ENCODE measurements around the gene ERGIC3.

Gene ERGIC3

DNA sequence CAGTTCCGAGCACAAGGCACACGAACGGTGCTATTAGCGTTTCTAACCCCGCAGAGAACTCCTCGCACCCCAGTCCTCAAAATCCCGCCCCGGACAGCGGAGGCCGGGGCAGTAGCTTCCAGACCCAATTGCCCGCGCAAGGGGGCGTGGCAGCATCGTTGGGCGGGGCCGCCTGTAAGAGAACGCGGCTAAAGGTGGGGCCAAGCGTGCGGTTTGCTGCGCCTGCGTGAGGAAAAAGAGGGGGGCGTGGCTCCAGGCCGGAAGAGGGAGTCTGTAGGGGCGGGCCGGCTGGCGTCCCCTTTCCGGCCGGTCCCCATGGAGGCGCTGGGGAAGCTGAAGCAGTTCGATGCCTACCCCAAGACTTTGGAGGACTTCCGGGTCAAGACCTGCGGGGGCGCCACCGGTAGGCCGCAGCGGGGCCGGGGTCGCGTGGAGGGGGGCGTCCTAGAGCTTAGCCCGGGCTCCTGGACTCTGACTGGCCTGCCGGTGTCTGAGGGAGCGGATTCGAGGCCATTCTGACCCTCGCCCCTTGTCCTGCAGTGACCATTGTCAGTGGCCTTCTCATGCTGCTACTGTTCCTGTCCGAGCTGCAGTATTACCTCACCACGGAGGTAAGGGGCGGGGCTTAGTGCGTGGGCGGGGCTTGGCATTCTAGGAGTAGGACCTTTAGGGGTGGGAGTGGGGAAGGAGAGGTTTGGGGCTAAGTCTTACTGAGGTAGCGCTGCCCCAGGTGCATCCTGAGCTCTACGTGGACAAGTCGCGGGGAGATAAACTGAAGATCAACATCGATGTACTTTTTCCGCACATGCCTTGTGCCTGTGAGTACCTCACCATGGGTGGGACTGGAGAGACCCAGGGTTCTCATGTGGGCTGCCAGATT lies at the start of gene ERGIC3:
ERGIC3 (plus strand) TSS at position 296 of the 880 bp plus-strand sequence; CDS start at position 316, 20 bp downstream.
- DNase-seq (ENCODE audit: low read depth) = peak; percentile 84
- TF ChIP-seq, protein P1, sequence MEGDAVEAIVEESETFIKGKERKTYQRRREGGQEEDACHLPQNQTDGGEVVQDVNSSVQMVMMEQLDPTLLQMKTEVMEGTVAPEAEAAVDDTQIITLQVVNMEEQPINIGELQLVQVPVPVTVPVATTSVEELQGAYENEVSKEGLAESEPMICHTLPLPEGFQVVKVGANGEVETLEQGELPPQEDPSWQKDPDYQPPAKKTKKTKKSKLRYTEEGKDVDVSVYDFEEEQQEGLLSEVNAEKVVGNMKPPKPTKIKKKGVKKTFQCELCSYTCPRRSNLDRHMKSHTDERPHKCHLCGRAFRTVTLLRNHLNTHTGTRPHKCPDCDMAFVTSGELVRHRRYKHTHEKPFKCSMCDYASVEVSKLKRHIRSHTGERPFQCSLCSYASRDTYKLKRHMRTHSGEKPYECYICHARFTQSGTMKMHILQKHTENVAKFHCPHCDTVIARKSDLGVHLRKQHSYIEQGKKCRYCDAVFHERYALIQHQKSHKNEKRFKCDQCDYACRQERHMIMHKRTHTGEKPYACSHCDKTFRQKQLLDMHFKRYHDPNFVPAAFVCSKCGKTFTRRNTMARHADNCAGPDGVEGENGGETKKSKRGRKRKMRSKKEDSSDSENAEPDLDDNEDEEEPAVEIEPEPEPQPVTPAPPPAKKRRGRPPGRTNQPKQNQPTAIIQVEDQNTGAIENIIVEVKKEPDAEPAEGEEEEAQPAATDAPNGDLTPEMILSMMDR (IDR thresholded peaks at IDR 0.05; ENCODE audit: low read depth, low read length, missing control alignments) = no peak
- peak within 1 kb of the TSS; percentile 90 for H3K4me3 ChIP-seq (ENCODE audit: low read depth, low read length)
- in situ Hi-C loops (cut with HindIII; ENCODE audit: low sequenced_read_pairs) = no loop called here

DNA sequence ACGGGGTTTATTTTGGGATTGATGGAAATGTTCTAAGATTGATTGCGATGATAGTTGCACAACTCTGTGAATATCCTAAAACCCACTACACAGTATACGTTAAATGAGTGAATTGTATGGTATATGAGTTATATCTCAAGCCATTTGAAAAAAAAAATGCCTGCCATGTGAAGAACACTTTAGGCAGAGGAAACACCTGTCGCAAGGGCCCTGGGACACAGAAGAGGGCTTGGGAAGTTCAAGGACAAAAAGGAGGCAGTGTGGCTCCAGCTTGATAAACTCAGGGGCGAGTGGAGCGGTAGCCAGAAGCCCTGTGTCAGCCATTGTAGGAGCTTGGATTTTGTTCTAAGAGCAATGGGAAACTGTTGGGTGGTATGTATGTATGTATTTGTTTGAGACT lies 49.5 kb upstream of the ERGIC3 start:
- TF ChIP-seq, protein P1 (IDR thresholded peaks at IDR 0.05; ENCODE audit: low read depth, low read length, missing control alignments) = no peak
- DNase-seq (ENCODE audit: low read depth) = no peak
- no peak overlapping the region for H3K4me3 ChIP-seq (ENCODE audit: low read depth, low read length)
- in situ Hi-C loops (cut with HindIII; ENCODE audit: low sequenced_read_pairs) = no loop called here

GRCh38 chr20:35496481-35496880 lies 45.4 kb upstream of the ERGIC3 start:
- in situ Hi-C loops (cut with HindIII; ENCODE audit: low sequenced_read_pairs) = loop anchor here (5.0 kb wide), 1 partner anchor 76 kb away; no protein-coding TSS in a partner anchor
- H3K4me3 ChIP-seq (ENCODE audit: low read depth, low read length) = no peak overlapping the region
- TF ChIP-seq, protein P1 (IDR thresholded peaks at IDR 0.05; ENCODE audit: low read depth, low read length, missing control alignments) = no peak
- DNase-seq (ENCODE audit: low read depth) = no peak

GRCh38 chr20:35497320-35497719 lies 44.6 kb upstream of the ERGIC3 start:
- TF ChIP-seq, protein P1 (IDR thresholded peaks at IDR 0.05; ENCODE audit: low read depth, low read length, missing control alignments) = no peak
- in situ Hi-C loops (cut with HindIII; ENCODE audit: low sequenced_read_pairs) = loop anchor here (5.0 kb wide), 1 partner anchor 75 kb away; no protein-coding TSS in a partner anchor
- no peak overlapping the region for H3K4me3 ChIP-seq (ENCODE audit: low read depth, low read length)
- no peak for DNase-seq (ENCODE audit: low read depth)

- no peak for DNase-seq (ENCODE audit: low read depth)
- TF ChIP-seq, protein P1 (IDR thresholded peaks at IDR 0.05; ENCODE audit: low read depth, low read length, missing control alignments) = no peak
- no peak overlapping the region for H3K4me3 ChIP-seq (ENCODE audit: low read depth, low read length)
- in situ Hi-C loops (cut with HindIII; ENCODE audit: low sequenced_read_pairs) = loop anchor here (5.0 kb wide), 1 partner anchor 75 kb away; no protein-coding TSS in a partner anchor
Observed at GRCh38 chr20:35497780-35498189, 44.1 kb upstream of the ERGIC3 start.

DNA sequence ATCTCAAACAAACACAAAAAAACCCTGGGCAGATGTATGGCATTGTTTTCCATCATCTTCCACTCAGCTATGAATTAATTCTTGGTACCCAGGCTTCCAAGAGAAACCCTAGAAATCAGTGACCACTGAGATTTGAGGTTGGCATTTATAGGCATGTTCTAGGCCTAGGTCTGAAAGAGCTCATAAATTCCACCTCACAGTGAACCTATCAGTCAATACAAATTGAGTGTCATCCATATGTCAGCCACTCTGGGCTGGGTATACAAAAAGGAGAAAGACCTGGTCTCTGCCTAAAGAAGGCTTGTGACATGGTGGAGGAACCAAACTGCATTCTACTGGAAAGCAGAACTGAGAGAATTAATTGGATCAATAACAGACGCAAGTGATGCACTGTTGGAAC lies 42.6 kb upstream of the ERGIC3 start:
- H3K4me3 ChIP-seq (ENCODE audit: low read depth, low read length) = no peak overlapping the region
- TF ChIP-seq, protein P1 (IDR thresholded peaks at IDR 0.05; ENCODE audit: low read depth, low read length, missing control alignments) = no peak
- no peak for DNase-seq (ENCODE audit: low read depth)
- in situ Hi-C loops (cut with HindIII; ENCODE audit: low sequenced_read_pairs) = loop anchor here (5.0 kb wide), 1 partner anchor 73 kb away; no protein-coding TSS in a partner anchor

Data from astrocyte of the cerebellum (primary cell).